Measurements from ENCODE around the gene OR3A2.
"Not testable (repeated sequence)": the region's sequence is repeated elsewhere in the genome, so short reads cannot be mapped to it uniquely, and the experiment has no call there.

OR3A2 gene

GRCh38 chr17:3385869-3386816 lies at the start of gene OR3A2:
Gene OR3A2 (minus strand): TSS chr17:3386308.
- no peak for DNase-seq (ENCODE audit: low read depth in 2 of 2)

GRCh38 chr17:3433741-3434140 lies 47.6 kb upstream of the OR3A2 start, which contains the start of gene OR1E2:
Gene OR1E2 (minus strand): TSS chr17:3433841. CDS start chr17:3433841, 0 bp downstream.
- DNase-seq (ENCODE audit: low read depth in 2 of 2), result no peak

- not testable (repeated sequence) for DNase-seq (ENCODE audit: low read depth in 2 of 2)
These were observed 47.1 kb upstream of the OR3A2 start for GRCh38 chr17:3433215-3433614.

DNA sequence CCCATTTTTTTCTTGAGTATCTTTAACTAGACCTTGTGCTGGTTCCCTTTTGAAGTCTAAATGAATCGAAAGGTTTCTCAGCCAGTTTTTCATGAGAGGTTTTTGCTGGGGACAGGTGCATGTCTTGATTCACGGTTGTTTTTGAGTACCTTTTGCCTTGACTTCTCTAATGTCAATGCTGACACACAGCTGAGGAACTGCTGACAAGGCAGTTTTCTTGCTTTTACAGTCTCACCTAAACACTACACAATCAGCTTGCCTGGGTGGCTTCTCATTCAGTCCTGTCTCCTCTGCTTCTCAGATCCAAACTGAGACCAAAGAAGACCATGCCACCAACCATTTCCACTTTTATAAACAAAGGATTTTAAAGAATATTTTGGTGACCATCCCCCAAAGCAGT lies 32.1 kb upstream of the OR3A2 start:
- DNase-seq (ENCODE audit: low read depth in 2 of 2), result no peak

DNA sequence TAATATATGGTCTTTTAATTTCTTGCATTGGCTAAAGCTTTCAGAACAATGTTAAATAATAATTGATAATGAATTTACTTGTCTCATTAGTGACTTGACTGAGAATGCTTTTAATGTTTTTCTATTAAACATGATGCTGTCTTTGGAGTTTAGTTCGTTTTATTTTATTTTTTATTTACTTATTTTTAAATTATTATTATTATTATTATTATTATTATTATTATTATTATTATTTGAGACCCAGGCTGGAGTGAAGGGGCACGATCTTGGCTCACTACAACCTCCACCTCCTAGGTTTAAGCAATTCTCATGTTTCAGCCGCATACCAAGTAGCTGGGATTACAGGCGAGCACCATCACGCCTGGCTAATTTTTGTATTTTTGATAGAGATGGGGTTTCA lies 29.5 kb upstream of the OR3A2 start:
- DNase-seq (ENCODE audit: low read depth in 2 of 2), result no peak

DNA sequence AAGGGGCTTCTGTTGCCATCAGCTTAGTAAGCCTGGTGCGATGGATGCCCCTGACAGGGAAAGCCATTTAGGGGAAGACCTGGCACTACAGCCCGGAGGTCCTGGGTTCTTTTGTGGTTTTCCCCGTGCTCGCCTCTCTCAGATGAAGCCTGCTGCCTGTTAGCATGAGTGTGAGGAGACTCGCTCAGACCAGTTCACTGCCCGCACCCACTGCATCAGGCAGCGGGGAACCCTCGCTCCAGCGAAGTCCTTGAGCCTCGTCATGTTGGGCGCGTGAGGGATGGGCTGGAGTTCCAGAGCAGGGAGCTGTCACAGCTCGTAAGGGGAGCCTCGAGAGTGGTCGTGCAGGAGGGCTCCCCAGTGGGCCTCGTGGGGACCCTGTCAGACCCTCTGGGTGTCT lies 26.1 kb upstream of the OR3A2 start:
- DNase-seq (ENCODE audit: low read depth in 2 of 2), result not testable (repeated sequence)

DNA sequence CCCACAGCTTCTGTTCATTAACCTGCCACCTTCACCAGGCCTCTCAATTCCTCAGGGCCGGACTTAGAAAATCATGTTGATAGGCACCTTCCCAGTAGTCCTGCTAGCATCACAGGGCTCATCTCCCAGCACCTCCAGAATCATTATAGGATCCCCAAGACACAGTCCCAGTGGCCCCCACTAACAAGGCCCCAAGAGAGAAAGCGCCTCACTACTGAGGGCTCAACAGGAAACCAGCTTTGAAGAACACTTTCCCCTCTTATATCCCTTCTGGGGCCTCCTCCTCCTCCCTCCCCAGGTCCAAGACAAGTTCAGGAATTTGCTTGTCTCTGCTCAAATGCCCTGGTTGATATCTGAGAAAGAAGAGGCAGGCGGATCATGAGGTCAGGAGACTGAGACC lies 25.0 kb upstream of the OR3A2 start, which contains the start of gene OR3A3:
OR3A3 (plus strand) TSS at position 301 of the 400 bp plus-strand sequence.
- DNase-seq (ENCODE audit: low read depth in 2 of 2), result no peak

- DNase-seq (ENCODE audit: low read depth in 2 of 2), result not testable (repeated sequence)
These were observed 17.7 kb upstream of the OR3A2 start for GRCh38 chr17:3403856-3404255.

GRCh38 chr17:3401786-3402185 lies 15.7 kb upstream of the OR3A2 start:
- DNase-seq (ENCODE audit: low read depth in 2 of 2), result no peak

GRCh38 chr17:3400055-3400454 lies 13.9 kb upstream of the OR3A2 start:
- no peak for DNase-seq (ENCODE audit: low read depth in 2 of 2)

DNA sequence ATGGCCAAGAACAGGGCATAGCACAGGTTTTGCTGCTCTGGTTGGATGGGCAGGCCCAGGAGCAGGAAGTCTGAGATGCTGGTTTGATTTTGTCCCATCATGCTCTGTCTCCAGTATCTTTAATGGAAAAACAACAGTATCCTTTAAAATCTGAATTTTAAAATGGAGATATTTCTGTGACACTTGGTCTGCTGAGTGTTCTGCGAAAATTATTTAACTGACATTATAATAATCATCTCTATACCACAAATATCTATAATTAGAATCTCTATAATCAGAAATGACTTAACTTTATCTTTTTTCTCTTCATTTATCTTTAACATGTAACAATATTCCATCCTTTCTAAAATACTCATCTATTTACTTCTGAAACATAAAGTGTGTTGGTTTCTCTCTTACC lies 12.2 kb upstream of the OR3A2 start, which contains the start of gene OR1E1:
OR1E1 (minus strand) TSS at position 101 of the 400 bp plus-strand sequence; CDS start at position 101, 0 bp downstream.
- no peak for DNase-seq (ENCODE audit: low read depth in 2 of 2)

GRCh38 chr17:3397801-3398200 lies 11.7 kb upstream of the OR3A2 start:
- DNase-seq (ENCODE audit: low read depth in 2 of 2), result not testable (repeated sequence)

DNA sequence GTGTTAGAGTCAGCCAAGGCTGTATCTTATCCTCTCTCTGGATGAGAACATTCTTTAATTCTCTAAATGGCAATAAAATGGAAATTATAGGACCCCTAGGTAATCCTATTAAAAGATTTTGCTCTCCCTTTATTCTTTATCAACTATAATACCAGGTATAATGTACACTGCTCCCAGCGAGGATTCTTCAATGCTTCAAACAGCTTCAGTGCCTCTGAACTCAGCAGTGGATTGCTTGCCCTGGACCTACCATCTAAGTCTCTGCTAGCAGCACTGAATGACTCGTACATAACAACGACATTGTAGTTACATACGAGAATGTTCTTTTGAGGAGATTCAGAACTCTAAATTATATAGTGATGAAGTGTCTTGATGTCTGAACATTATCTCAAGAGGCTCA lies 3.7 kb upstream of the OR3A2 start:
- DNase-seq (ENCODE audit: low read depth in 2 of 2), result no peak

DNA sequence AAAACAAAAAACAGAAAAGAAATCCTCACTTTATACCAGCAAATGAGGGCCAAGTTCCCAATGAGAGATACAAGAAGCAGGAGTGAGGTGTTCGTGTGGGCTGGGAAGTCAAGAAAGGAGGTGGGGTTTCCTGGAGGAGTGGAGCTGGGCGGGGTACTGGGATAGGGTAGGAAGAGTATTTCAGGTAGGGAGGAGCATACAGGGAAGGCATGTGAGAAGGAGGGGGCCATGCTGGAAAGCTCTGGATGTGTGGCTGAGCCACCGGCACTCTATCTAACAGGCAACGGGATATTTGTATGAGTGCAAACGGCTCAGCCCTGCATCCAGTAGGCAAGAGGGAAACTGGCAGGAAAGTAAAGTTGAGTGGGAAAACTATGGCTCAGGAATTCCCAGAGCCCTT lies 4.2 kb downstream of the OR3A2 start:
- DNase-seq (ENCODE audit: low read depth in 2 of 2), result no peak

GRCh38 chr17:3378321-3378720 lies 7.8 kb downstream of the OR3A2 start:
- DNase-seq (ENCODE audit: low read depth in 2 of 2), result no peak

DNA sequence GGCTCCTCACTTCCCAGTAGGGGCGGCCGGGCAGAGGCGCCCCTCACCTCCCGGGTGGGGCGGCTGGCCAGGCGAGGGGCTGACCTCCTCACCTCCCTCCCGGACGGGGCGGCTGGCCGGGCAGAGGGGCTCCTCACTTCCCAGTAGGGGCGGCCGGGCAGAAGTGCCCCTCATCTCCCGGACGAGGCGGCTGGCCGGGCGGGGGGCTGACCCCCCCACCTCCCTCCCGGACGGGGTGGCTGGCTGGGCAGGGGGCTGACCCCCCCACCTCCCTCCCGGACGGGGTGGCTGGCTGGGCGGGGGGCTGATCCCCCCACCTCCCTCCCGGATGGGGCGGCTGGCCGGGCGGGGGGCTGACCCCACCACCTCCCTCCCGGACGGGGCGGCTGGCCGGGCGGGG lies 14.9 kb downstream of the OR3A2 start:
- not testable (repeated sequence) for DNase-seq (ENCODE audit: low read depth in 2 of 2)

GRCh38 chr17:3342782-3343181 lies 43.3 kb downstream of the OR3A2 start:
- not testable (repeated sequence) for DNase-seq (ENCODE audit: low read depth in 2 of 2)

DNA sequence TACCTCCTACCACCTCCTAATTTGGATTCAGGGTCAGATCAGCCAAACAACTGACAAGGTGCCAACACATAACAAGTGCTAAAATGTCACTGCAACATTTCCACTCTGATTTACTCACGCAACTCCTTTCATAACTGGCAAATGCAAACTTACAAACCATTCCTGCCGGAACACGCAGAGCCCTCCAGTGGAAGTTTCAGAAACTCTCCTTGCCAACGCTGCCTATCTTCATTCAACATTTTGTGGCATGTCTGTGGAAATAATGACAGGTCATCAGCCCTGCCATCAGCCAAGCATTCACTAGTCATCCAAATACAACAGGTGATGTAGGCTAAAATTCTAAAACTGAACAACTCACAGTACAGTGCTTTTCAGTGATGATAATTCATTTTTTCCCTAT lies 50.2 kb downstream of the OR3A2 start:
- DNase-seq (ENCODE audit: low read depth in 2 of 2), result no peak

- no peak for DNase-seq (ENCODE audit: low read depth in 2 of 2)
These were observed 67.8 kb downstream of the OR3A2 start for GRCh38 chr17:3318336-3318735.

DNA sequence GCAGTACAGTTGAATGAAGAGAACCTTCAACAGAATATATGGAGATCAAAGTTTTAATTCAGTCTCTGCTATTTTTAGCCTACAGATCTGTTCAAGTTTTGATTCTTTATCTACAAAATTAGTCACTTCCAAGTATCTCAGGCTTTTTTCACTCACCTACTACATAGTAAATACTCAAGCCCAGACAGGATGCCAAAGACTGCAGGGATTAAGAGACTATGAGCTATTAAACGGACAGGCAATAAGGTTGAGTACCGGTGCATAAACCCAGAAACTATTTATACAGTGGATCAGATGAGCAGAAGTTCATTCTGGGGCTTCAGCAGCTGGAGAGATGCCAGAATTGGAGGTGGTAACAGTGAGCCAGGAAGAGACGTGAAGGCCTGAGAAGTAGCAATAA lies 69.3 kb downstream of the OR3A2 start:
- no peak for DNase-seq (ENCODE audit: low read depth in 2 of 2)

GRCh38 chr17:3308603-3309002 lies 77.5 kb downstream of the OR3A2 start:
- DNase-seq (ENCODE audit: low read depth in 2 of 2), result no peak

DNA sequence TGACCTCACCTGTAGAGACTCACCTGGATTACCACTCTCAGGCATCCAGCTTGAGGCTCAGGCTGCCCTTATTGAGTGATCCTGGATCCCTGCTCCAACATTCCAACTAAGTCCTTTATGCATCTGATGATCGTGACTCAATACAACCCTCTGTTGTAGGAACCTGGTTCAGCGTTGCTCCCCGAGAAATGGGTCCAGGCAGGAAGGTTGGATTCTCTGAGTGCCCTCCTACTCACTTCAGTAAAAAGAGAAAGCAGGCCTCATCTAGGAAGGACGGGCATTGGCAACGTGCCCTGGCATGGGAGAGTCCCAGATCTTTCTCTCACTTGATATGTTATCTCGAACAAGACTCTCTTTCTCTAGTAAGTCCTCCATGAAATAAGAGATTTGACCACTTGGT lies 87.8 kb downstream of the OR3A2 start, which contains the start of gene OR3A1:
OR3A1 (minus strand) TSS at position 101 of the 400 bp plus-strand sequence. CDS start 5,778 bp downstream, outside the sequence.
- no peak for DNase-seq (ENCODE audit: low read depth in 2 of 2)

- no peak for DNase-seq (ENCODE audit: low read depth in 2 of 2)
These were observed 90.5 kb downstream of the OR3A2 start for GRCh38 chr17:3295632-3296031.

All from stimulated activated CD8-positive, alpha-beta memory T cell treated with anti-CD3 and anti-CD28 coated beads, Interleukin-15, amount 100 ng/mL, for 4 hours (primary cell).